KMS-11 (cell line): ENCODE data around the gene KCNAB1.

Experiments
- H2AFZ ChIP-seq: fragments of 200-600 bp; sonication (generic); 2 replicates; pipeline ENCODE4 v1.6.1; 2016; ENCODE audit warnings: antibody characterized with exemption, mixed run types, low read depth
- H3K27ac ChIP-seq: fragments of 200-600 bp; sonication (generic); 2 replicates; pipeline ENCODE4 v1.6.1; 2016; ENCODE audit warnings: mild to moderate bottlenecking, mixed run types
- H3K27me3 ChIP-seq: fragments of 200-600 bp; sonication (generic); 2 replicates; pipeline ENCODE4 v1.6.1; 2017; ENCODE audit warnings: mild to moderate bottlenecking, low read depth, mixed run types, moderate library complexity; ENCODE audit not compliant: insufficient read depth
- H3K36me3 ChIP-seq: fragments of 200-600 bp; sonication (generic); 2 replicates; pipeline ENCODE4 v1.6.1; 2017; ENCODE audit warnings: mild to moderate bottlenecking, mixed run types; ENCODE audit not compliant: insufficient read depth
- H3K4me1 ChIP-seq: fragments of 200-600 bp; sonication (generic); 2 replicates; pipeline ENCODE4 v1.6.1; 2016; ENCODE audit warnings: mild to moderate bottlenecking, low read depth, mixed run types; ENCODE audit not compliant: poor library complexity, severe bottlenecking
- H3K4me2 ChIP-seq: fragments of 200-600 bp; sonication (generic); 2 replicates; pipeline ENCODE4 v1.7.0; 2016; ENCODE audit warnings: mild to moderate bottlenecking, mixed run types
- H3K4me3 ChIP-seq: fragments of 200-600 bp; sonication (generic); IDR thresholded peaks from 2 replicates; pipeline ENCODE4 v1.6.1; 2017; ENCODE audit warnings: low read depth, low read length, mixed read lengths; ENCODE audit not compliant: insufficient read depth
- H3K79me2 ChIP-seq: fragments of 200-600 bp; sonication (generic); 2 replicates; pipeline ENCODE4 v1.6.1; 2016; ENCODE audit warnings: low read depth, mixed run types; ENCODE audit not compliant: insufficient read depth
- H3K9ac ChIP-seq: fragments of 200-600 bp; sonication (generic); 2 replicates; pipeline ENCODE4 v1.6.1; 2016; ENCODE audit warnings: mild to moderate bottlenecking, mixed run types
- H4K20me1 ChIP-seq: fragments of 200-600 bp; sonication (generic); 2 replicates; pipeline ENCODE4 v1.6.1; 2016; ENCODE audit warnings: mild to moderate bottlenecking, mixed run types; ENCODE audit not compliant: insufficient read depth
- CTCF ChIP-seq: fragments of 200-600 bp; sonication (generic); conservative IDR thresholded peaks from 2 replicates; pipeline ENCODE4 v1.6.1; 2017; ENCODE audit warnings: low read depth, mild to moderate bottlenecking, antibody characterized with exemption, low read length, moderate library complexity, mixed read lengths

Gene KCNAB1

GRCh38 chr3:156488767-156489166 is 368.4 kb downstream of the KCNAB1 start:
- Histone ChIP-seq H3K27ac (no peak overlapping the region), H3K36me3 (no peaks in the 10 kb centered on the region)

DNA sequence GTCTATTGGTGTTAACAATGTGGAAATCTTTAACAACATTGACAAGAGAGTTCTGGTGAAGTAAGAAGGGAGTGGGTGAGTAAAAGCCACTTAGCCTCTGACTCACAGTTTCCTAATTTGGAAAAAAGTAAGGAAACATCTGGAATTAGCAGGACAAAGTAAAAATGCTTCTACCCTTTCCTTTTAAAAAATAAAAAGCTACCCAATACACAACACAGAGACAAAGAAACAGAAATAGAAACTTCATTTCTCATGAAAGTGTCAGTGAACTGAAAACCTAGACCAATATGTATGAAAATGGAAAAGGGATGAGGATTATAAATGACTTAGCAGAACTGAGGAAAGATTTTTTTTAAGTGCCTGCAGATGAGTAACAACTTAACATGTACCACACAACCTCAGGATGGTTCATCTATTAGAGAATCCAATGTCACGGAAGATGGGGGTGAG is 369.1 kb downstream of the KCNAB1 start:
- Histone ChIP-seq H3K27ac (peak overlapping the region; percentile 10; the same call in 1 of the 2 replicates), H3K4me1 (peaks cover 35% of the 10 kb centered on the region), H3K79me2 (no peaks in the 10 kb centered on the region), H3K9ac (no peak overlapping the region), H4K20me1 (no peaks in the 10 kb centered on the region), H2AFZ (peak overlapping the region; percentile 0; the same call in 1 of the 2 replicates), H3K4me2 (peak overlapping the region; percentile 16; the same call in 1 of the 2 replicates), H3K36me3 (no peaks in the 10 kb centered on the region), H3K27me3 (no peaks in the 10 kb centered on the region), H3K4me3 (no peak overlapping the region)
- no peak for TF ChIP-seq CTCF

More at GRCh38 chr3:156488767-156489166, 368.4 kb downstream of the KCNAB1 start:
- H3K27me3 ChIP-seq: no peaks in the 10 kb centered on the region
- H3K79me2 ChIP-seq: no peaks in the 10 kb centered on the region
- peak overlapping the region; percentile 16; the same call in 1 of the 2 replicates for H3K4me2 ChIP-seq
- no peak overlapping the region for H3K4me3 ChIP-seq
- no peak overlapping the region for H3K9ac ChIP-seq
- H3K4me1 ChIP-seq: peaks cover 38% of the 10 kb centered on the region
- H2AFZ ChIP-seq: no peak overlapping the region
- no peak for TF ChIP-seq CTCF
- no peaks in the 10 kb centered on the region for H4K20me1 ChIP-seq

GRCh38 chr3:156491192-156491591 is 370.8 kb downstream of the KCNAB1 start:
- peaks cover 20% of the 10 kb centered on the region for H3K4me1 ChIP-seq
- no peaks in the 10 kb centered on the region for H3K27me3 ChIP-seq
- no peak overlapping the region for H3K4me2 ChIP-seq
- H3K27ac ChIP-seq: no peak overlapping the region
- no peak overlapping the region for H3K4me3 ChIP-seq
- no peak overlapping the region for H2AFZ ChIP-seq
- TF ChIP-seq CTCF: no peak
- no peaks in the 10 kb centered on the region for H4K20me1 ChIP-seq
- H3K79me2 ChIP-seq: no peaks in the 10 kb centered on the region
- no peaks in the 10 kb centered on the region for H3K36me3 ChIP-seq
- no peak overlapping the region for H3K9ac ChIP-seq

GRCh38 chr3:156492801-156493261 is 372.5 kb downstream of the KCNAB1 start:
- H3K4me2 ChIP-seq: no peak overlapping the region
- no peak overlapping the region for H2AFZ ChIP-seq
- H3K79me2 ChIP-seq: no peaks in the 10 kb centered on the region
- no peak overlapping the region for H3K9ac ChIP-seq
- H3K27ac ChIP-seq: no peak overlapping the region
- no peaks in the 10 kb centered on the region for H3K27me3 ChIP-seq
- no peak overlapping the region for H3K4me3 ChIP-seq
- no peaks in the 10 kb centered on the region for H4K20me1 ChIP-seq
- peaks cover 20% of the 10 kb centered on the region for H3K4me1 ChIP-seq
- no peak for TF ChIP-seq CTCF
- H3K36me3 ChIP-seq: no peaks in the 10 kb centered on the region
